ENCODE measurements around the gene PRSS56. TPM values are rescaled to one million over a fixed set of nuclear protein-coding genes. Genes with fewer than 3 reads are reported as not detected.

PRSS56 gene
- total and polyA plus RNA-seq, 2 of the 8 experiments (the other 6 are each of a cell fraction or from before 2014, with no cell fraction given) = 0.03 TPM; not detected in 1

DNA sequence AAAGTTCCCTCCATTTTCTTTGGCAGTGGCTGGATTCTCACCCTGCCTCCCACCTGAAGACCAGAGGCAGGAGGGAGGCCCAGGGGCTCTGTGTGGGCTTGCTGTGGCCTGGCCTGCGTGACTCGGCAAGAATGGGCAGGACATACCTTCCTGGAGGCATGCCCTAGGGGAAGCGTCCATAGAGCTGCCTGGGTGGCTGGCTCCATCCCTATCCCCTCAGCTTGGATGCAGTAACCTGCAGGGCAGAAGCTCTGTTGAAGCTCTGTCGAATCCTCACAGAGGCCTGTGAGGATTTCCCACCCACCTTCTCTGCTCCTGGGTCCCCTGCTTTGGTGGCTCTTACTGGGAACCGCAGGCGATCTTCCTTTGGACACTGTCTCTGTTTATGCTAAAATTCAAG is 1.3 kb upstream of the PRSS56 start (continued):
- TF ChIP-seq RFX5 (IDR thresholded peaks at IDR 0.05; ENCODE audit: borderline replicate concordance, low read depth, low read length) (no peak), RXRA (IDR thresholded peaks at IDR 0.05; ENCODE audit: insufficient read depth, low read depth, low read length) (no peak)
- TF ChIP-seq, protein P1, sequence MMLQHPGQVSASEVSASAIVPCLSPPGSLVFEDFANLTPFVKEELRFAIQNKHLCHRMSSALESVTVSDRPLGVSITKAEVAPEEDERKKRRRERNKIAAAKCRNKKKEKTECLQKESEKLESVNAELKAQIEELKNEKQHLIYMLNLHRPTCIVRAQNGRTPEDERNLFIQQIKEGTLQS (IDR thresholded peaks at IDR 0.05; ENCODE audit: insufficient read depth, low read depth, low read length) = no peak

Data from H1 (cell line).